GM18907 (cell line): ENCODE results near the gene GTF2IRD1.
"Not testable (repeated sequence)": the region's sequence is repeated elsewhere in the genome, so short reads cannot be mapped to it uniquely, and the experiment has no call there.

Experiments used
- ATAC-seq: cut with Tn5 transposase; IDR thresholded peaks from one replicate; pipeline ENCODE4 v1.9.1; 2021; ENCODE audit warnings: mild to moderate bottlenecking, moderate library complexity; ENCODE audit not compliant: unreplicated experiment

Gene GTF2IRD1

DNA sequence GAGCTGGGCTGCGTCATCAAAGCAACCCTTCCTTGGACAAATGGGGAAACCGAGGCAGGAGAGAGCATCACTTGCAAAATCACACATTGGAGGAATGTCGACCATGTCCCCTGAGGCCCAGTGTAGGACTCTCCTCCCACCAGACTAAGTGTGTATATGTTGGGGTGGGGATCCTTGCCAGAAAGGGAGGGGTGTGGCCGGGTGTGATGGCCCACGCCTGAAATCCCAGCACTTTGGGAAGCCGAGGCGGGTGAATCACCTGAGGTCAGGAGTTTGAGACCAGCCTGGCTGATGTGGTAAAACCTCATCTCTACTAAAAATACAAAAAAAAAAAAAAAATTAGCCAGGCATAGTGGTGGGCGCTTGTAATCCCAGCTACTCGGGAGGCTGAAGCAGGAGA lies 23.3 kb upstream of the GTF2IRD1 start:
- not testable (repeated sequence) for ATAC-seq

DNA sequence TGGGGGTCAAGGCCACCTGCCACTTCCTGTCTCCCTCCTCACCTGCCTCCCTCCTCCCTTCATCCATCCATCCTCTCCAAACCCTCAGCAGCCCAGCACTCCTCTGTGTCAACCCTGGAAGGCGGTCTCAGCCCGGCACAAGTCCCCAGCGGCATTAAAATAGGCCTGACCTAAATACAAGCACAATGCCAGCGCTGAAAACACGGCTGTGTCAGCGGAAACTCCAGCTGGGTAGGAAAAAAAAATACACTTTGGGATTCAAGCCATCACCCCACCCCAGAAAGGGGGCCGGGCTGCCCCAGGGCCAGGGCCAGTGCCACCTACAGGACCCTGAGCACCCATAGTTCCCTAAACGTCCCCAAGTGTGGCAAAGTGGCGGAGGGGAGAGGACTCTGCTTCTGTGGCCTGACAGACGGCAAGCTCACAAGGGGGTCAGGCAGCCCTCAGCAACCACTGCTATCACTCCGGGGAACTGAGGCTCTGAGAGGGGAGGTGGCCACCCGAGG lies 22.7 kb upstream of the GTF2IRD1 start:
- ATAC-seq, result no peak

GRCh38 chr7:74437291-74437571 lies 16.5 kb upstream of the GTF2IRD1 start:
- not testable (repeated sequence) for ATAC-seq

DNA sequence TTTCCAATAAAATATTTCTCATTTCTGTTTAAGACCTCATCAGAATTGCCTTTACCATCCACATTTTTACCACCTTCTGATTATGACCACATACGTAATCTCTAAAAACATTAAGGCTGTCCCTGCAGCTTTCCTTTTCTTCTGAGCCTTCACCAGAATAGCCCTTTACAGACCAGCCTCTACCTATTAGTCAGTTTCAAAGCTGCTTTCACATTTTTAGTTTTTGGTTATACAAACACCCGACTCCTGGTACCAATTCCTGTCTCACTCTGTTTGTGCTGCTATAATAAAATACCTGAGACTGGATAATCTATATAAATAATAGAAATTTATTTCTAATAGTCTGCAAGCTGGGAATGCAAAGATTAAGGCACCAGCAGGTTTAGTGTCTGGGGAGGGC lies 15.4 kb upstream of the GTF2IRD1 start:
- no peak for ATAC-seq

- ATAC-seq, result no peak
Observed at GRCh38 chr7:74439541-74439940, 14.2 kb upstream of the GTF2IRD1 start.

DNA sequence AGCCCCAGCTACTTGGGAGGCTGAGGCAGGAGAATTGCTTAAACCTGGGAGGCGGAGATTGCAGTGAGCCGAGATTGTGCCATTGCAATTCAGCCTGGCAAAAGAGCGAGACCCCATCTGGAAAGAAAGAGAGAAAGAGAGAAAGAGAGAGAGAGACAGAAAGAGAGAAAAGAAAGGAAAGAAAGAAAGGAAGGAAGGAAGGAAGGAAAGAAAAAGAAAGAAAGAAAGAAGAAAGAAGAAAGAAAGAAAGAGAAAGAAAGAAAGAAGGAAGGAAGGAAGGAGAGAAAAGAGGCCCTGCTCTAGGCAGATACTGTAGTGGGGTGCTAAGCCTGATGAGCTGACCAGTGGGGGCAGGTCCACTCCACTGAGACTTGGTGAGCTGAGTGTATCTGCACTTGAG lies 13.6 kb upstream of the GTF2IRD1 start:
- ATAC-seq, result not testable (repeated sequence)

DNA sequence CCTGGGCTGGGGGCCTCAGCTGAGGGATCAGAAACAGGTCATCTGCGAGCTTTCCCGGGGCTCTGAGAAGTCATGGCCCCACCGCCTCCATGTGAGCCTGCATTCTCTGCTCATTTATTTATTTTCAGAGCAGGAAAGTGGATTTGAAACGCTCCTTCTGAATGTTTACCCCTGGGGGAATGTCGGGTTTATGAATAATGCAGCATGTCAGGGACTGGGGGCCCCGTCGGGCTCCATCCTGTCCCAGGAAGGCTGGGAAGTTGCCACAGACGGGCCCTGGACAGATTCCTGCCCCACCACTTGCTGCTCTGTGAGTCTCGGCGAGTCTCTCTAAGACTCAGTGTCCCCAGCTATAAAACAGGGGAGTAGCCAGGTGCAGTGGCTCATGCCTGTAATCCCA lies 11.9 kb upstream of the GTF2IRD1 start:
- ATAC-seq, result no peak

DNA sequence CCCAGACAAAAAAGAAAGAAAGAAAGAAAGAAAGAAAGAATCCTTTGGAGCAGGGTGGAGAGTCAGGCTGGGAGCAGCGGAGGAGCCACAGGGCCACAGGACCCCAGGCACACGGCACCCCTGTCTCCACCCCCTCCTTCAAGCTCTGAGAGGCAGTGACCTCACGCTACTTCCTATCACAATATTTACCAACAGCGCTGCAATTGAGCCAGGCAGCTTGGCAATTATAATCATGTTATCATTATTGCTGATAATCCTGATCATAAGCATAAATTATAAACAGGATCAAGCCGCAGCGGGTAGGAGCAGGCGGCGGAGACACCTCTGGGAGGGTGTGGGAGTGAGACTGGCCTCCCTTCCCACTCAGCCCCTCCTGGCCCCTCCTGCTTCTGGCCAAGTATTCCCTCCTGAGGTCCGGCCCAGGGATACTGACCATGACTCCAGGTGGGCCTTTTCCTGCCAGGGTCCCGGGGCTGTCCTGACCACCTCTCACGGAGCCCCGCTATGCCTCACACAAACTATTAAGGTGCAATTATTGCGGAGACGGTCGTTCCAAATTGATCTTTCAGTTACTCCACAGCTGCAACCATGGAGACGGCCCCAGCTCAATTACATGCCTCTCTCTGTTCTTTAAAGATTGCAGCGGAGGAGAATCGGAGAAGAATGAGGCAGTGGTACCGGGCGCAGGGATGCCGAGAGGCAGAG lies 10.0 kb upstream of the GTF2IRD1 start:
- no peak for ATAC-seq

- ATAC-seq, result no peak
Observed at GRCh38 chr7:74449144-74449543, 4.6 kb upstream of the GTF2IRD1 start.

DNA sequence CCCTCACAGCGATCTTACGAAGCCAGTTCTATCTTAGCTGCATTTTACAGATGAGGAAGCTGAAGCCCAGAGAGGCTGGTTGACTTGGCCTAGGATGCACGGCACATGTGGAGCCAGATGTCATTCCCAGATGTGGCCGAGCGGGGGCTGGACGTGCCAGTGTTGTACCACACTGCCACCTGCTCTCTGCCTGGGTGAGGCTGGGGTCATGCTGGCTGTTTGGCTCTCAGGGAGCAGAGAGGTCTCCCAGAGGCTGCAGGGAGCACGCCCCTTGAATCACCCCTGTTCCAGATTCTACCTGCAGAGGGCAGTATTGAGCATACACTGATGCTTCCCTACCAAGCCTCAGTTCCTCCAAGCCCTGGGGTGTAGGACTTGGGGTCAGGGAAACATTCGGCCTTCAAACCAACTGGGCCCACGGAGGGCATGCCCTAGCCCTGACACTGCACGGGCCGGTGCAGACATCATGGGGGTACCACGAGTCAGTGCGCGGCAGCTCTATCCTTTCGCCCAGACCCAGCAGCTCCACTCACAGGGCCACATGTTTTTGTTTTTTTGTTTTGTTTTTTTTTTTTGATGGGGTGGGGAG lies 3.8 kb upstream of the GTF2IRD1 start:
- ATAC-seq, result no peak

DNA sequence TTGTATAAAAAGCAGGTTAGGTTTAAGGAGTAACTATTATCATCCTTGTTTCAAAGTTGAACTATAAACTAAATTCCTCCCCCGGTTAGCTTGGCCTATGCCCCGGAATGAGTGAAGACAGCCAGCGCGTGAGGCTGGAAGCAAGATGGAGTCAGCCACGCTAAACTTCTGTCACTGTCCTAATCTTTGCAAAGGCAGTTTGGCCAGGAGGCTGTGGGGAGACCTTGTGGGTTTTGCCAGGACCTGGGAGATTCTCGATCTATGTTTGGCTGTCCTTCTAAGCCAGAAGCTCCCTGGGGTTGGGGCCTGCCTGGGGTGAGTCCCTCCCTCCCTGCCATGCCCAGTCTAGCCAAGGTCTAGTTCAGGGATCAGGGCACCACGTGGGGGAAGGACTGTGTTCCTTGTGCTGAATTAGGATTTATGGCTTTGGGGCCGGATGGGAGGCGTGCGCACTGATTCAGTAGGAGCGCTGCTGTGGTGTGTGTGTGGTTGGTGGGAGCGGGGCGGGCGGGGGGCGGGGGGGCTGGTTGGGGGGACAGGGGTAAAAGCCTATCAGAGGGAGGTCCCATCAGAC lies 871 bp upstream of the GTF2IRD1 start:
- ATAC-seq, result no peak

GRCh38 chr7:74454021-74454924 lies 567 bp downstream of the GTF2IRD1 start:
- no peak for ATAC-seq

DNA sequence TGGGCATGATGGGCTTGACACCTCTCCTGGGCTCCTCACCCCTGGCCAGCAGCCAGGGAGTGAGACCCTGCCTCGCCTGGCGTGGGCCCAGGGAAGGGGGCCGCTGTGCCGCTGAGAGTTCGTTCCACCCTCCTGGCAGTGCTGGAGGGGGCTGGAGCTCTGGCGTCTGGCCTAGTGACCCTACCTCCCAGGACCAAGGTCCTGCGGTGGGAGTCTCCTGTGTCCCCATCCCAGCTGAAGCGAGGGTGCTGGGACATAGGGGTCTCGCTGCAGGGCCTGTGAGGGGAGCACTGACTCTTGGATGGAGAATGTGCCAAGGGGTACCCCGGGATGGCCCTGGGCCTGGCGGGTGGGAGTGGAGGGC lies 1.2 kb downstream of the GTF2IRD1 start:
- no peak for ATAC-seq

DNA sequence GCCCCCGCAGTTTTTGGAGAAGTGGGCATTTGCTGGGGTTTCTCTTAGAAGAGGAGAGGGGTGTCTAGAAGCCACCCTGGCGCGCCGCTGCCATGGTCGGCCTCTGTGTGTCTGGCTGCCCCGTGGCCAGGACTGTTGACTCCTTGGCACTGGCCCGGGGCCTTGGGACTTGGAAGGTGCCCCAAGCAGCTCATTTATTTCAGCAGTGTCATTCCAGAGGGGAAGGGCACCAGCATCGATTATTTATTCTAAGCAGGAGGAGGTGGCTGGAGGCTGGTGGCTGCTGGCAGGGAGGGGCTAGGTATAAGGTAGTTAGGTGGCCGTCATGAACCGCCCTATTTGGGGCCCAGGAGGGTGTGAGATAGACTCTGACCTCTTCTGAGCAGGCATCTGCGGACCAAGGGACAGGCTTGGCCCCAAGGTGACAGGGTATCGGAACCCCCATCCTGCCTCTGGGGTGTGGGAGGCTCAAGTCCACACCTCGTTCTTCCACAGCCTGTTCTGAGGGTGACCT lies 1.6 kb downstream of the GTF2IRD1 start:
- ATAC-seq, result no peak

DNA sequence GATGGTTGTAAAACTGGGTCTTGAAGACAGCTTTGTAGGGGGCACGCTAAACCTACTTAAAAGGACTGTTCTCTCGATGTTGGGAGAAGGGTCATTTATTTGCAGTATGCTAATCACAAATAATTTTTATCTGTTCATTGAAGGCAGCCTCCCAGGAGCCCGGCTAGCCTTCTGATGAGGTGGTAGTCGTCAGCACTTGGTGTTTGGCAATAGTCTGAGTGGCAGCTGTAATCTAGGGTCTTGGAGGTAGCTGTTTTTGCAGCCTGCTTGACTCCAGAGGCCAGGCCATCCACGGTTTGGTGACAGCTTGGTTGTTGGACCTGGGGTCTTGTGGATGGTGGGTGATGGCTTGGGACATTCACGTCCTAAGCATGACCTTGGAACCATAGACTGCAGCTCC lies 2.2 kb downstream of the GTF2IRD1 start:
- no peak for ATAC-seq

DNA sequence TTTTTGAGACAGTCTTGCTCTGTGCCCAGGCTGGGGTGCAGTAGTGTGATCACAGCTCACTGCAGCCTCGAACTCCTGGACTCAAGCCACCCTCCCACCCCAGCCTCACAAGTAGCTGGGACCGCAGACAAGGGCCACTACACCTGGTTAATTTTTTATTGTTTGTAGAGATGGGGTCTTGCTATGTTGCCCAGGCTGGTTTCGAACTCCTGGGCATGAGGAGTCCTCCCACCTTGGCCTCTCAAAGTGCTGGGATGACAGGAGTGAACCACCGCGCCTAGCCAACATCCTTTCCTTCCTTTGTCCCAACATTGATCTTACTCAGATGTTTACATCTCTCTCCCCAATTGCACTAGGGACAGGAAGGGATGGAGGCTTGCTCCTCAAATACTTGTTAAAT lies 3.3 kb downstream of the GTF2IRD1 start:
- ATAC-seq, result no peak

DNA sequence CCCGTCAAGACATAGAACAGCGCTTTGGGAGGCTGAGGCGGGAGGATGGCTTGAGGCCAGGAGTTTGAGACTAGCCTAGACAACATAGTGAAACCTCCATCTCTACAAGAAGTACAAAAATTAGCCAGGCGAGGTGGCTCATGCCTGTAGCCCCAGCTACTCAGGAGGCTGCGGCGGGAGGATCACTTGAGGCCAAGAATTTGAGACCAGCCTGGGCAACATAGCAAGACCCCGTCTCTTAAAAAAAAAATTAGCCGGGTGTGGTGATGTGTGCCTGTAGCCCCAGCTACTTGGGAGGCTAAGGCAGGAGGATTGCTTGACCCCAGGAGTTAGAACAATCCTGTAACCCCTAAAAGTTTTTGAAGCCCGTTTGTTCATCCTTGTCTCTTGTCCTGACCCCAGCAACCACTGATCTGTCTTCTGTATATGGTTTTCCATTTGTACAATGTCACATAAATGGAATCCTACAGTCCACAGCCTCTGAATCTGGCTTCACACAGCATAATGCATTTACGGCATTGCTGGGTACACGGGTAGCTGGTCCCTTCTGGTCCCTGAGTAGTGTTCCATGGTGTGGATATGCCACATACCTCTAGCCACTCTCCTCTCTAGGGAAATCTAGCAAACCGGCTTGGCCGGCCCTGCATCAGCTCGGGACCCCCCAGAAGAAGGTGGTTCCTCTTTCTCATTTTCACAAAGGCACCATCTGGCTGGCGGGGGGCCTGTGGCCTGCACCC lies 8.4 kb downstream of the GTF2IRD1 start:
- no peak for ATAC-seq

DNA sequence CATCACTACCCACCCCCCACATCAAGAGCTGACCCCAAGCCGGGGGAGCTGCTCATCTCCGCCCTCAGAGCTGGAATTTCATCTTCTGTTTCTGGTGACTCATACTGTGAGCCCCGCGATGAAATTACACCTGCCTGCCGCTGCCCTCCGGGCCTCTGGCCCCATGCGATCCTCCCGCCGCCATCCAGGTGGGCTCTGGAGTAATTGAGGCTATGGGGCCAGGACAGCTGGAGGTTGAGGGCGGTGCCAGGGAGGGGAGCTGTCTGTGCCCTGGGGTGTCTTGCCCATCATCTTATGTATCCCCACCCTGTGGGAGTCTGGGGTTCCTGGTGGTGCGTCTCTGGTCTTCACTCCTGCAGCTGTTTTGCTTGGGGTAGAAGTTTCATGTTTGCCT lies 9.0 kb downstream of the GTF2IRD1 start:
- ATAC-seq, result no peak

DNA sequence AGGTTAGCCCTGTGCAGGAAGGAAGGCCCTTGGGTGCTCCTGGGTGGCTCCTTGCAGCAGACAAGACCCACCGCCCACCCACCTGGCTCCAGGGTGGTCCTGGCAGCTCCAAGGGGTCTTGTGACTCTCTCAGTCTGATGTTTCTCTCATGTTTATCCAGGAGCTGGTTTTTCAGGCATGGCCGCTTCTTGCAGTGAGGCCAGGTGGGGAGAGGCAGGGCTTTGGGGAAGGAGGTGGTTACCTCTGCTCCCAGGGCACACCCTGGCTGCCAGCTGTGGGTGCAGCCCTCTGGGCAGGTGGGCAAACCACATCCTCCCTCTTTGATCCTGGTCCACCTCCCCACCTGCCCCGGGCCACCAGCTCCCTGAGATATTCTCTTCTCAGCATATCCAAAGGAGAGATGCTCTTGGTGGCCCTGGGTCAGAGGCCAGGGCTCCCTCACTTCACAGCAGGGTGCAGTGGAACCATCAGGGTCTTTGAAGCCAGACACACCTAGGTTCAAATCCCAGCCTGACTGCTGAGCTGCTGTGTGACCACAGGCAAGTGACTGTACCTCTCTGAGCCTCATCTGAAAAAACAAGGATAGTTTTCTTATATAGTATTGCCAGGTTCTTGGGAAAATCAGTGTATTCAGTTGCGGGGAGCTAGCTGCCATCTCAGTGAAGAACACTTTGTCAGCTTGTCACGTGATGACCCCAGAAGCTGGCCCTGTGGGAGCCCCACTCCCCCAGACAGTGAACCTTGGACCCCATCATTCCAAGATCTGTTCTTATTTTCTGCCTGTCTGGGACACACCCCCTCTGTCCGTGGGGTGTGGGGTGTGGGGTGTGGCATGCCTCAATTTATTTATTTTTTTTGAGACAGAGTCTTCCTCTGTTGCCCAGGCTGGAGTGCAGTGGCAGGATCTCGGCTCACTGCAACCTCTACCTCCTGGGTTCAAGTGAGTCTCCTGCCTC lies 11.5 kb downstream of the GTF2IRD1 start:
- ATAC-seq, result no peak
